Measurements from ENCODE around the gene HRAS. TPM values are rescaled to one million over a fixed set of nuclear protein-coding genes. Genes with fewer than 3 reads are reported as not detected.

The HRAS gene
- total RNA-seq, 1 experiment from 2014 or later: 104 TPM

DNA sequence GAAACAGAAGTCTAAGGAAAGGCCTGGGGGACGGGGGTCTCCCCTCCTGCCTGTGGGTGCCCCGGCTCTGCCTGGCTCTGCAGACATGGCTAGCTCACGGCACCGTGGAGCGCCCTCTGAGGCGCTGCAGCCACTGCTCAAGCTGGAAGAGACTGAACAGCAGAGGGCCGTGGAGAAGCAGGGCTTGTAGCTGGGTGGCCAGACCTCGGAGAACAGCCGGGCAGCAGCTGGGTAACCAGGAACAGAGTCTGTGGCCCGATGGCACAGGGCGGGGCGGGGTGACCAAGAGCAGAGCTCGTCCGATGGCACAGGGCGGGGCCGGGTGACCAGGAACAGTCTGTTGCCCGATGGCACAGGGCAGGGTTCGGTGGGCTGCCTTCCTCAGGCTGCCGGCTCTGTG, 46.4 kb downstream of the HRAS start:
- intact Hi-C loops (cut with micrococcal nuclease): no loop called here
- Histone ChIP-seq H3K36me3 (ENCODE audit: control insufficient read depth in 1 of 2, insufficient read depth in 2 of 2, low read length in 2 of 2) (no peaks in the 10 kb centered on the region; a peak in 1 of 4 replicates), H3K27me3 (ENCODE audit: insufficient read depth, low read length) (no peaks in the 10 kb centered on the region), H3K9me2 (ENCODE audit: insufficient read depth) (no peaks in the 10 kb centered on the region), H3K4me1 (ENCODE audit: control insufficient read depth in 1 of 2, insufficient read depth in 2 of 2, low read length in 2 of 2) (no peaks in the 10 kb centered on the region), H4K20me1 (ENCODE audit: insufficient read depth) (no peaks in the 10 kb centered on the region), H3K9me3 (ENCODE audit: control insufficient read depth in 1 of 2, insufficient read depth in 1 of 2, low read depth in 1 of 2, low read length in 2 of 2) (no peaks in the 10 kb centered on the region), H3K27ac (ENCODE audit: low read depth, low read length) (no peak overlapping the region), H3K4me2 (ENCODE audit: low read length) (no peak overlapping the region), H3K4me3 (replicated peaks in 1 of 2; ENCODE audit: low read depth in 1 of 2, low read length in 2 of 2) (no peak overlapping the region), H3K79me2 (ENCODE audit: insufficient read depth, low read length) (peaks cover 6% of the 10 kb centered on the region; the same call in 1 of the 2 replicates), H2AFZ (ENCODE audit: low read depth, low read length, poor library complexity, severe bottlenecking) (no peak overlapping the region), H3K9ac (ENCODE audit: low read length) (no peak overlapping the region)
- BruUV-seq (replicated peaks): no TSS peak
- DNase-seq (ENCODE audit: low read depth, low spot score): no peak
- POLR2A ChIA-PET: no interaction called here
- TF ChIP-seq, protein P1, sequence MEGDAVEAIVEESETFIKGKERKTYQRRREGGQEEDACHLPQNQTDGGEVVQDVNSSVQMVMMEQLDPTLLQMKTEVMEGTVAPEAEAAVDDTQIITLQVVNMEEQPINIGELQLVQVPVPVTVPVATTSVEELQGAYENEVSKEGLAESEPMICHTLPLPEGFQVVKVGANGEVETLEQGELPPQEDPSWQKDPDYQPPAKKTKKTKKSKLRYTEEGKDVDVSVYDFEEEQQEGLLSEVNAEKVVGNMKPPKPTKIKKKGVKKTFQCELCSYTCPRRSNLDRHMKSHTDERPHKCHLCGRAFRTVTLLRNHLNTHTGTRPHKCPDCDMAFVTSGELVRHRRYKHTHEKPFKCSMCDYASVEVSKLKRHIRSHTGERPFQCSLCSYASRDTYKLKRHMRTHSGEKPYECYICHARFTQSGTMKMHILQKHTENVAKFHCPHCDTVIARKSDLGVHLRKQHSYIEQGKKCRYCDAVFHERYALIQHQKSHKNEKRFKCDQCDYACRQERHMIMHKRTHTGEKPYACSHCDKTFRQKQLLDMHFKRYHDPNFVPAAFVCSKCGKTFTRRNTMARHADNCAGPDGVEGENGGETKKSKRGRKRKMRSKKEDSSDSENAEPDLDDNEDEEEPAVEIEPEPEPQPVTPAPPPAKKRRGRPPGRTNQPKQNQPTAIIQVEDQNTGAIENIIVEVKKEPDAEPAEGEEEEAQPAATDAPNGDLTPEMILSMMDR (IDR thresholded peaks at IDR 0.05 in 2 of 3, conservative IDR thresholded peaks at IDR 0.05 in 1 of 3; ENCODE audit: borderline replicate concordance in 1 of 3, insufficient read depth in 1 of 3, low read depth in 2 of 3, low read length in 2 of 3): no peak
- TF ChIP-seq, protein P2, sequence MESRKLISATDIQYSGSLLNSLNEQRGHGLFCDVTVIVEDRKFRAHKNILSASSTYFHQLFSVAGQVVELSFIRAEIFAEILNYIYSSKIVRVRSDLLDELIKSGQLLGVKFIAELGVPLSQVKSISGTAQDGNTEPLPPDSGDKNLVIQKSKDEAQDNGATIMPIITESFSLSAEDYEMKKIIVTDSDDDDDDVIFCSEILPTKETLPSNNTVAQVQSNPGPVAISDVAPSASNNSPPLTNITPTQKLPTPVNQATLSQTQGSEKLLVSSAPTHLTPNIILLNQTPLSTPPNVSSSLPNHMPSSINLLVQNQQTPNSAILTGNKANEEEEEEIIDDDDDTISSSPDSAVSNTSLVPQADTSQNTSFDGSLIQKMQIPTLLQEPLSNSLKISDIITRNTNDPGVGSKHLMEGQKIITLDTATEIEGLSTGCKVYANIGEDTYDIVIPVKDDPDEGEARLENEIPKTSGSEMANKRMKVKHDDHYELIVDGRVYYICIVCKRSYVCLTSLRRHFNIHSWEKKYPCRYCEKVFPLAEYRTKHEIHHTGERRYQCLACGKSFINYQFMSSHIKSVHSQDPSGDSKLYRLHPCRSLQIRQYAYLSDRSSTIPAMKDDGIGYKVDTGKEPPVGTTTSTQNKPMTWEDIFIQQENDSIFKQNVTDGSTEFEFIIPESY (IDR thresholded peaks at IDR 0.05; ENCODE audit: extremely low read depth, insufficient replicate concordance, low read length): no peak
- no peak for TF ChIP-seq POLR2AphosphoS5 (IDR thresholded peaks at IDR 0.05; ENCODE audit: low read depth, low read length)
- TF ChIP-seq EZH2 (IDR thresholded peaks at IDR 0.05): no peak
- no peak for TF ChIP-seq CBX3 (IDR thresholded peaks at IDR 0.05; ENCODE audit: low read depth)
- TF ChIP-seq, protein P3, sequence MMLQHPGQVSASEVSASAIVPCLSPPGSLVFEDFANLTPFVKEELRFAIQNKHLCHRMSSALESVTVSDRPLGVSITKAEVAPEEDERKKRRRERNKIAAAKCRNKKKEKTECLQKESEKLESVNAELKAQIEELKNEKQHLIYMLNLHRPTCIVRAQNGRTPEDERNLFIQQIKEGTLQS (IDR thresholded peaks at IDR 0.05): no peak
- TF ChIP-seq TCF7L2 (IDR thresholded peaks at IDR 0.05; ENCODE audit: borderline replicate concordance, extremely low read depth, insufficient read depth, insufficient read length): no peak
- no peak for TF ChIP-seq ELF1 (IDR thresholded peaks at IDR 0.05; ENCODE audit: borderline replicate concordance, low read depth)
- TF ChIP-seq SRF (IDR thresholded peaks at IDR 0.05; ENCODE audit: low read depth): no peak
- no peak for TF ChIP-seq EZH2phosphoT487 (IDR thresholded peaks at IDR 0.05; ENCODE audit: borderline replicate concordance)
- no peak for TF ChIP-seq POLR2A (IDR thresholded peaks at IDR 0.05; ENCODE audit: borderline replicate concordance, extremely low read depth, insufficient read depth, insufficient read length)
- TF ChIP-seq, protein P4, sequence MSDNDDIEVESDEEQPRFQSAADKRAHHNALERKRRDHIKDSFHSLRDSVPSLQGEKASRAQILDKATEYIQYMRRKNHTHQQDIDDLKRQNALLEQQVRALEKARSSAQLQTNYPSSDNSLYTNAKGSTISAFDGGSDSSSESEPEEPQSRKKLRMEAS (IDR thresholded peaks at IDR 0.05): no peak
- no peak for TF ChIP-seq FOSL1 (IDR thresholded peaks at IDR 0.05; ENCODE audit: low read depth)
- TF ChIP-seq CEBPB (IDR thresholded peaks at IDR 0.05; ENCODE audit: low read depth): no peak
- no peak for TF ChIP-seq JUND (IDR thresholded peaks at IDR 0.05)
- TF ChIP-seq YY1 (IDR thresholded peaks at IDR 0.05; ENCODE audit: extremely low read depth, insufficient replicate concordance, low read depth, low read length): no peak
- CTCF ChIA-PET: no interaction called here
- ATAC-seq: no peak
- RAD21 ChIA-PET (ENCODE audit: low non-redundant PET in 1 of 2, low total read pairs in 2 of 2, uncharacterized antibody in 2 of 2, unreplicated experiment in 2 of 2): no interaction called here

Measured in HCT116 (cell line).